Measurements from ENCODE around the gene KIAA1217.

The KIAA1217 gene

GRCh38 chr10:24496906-24497305 lies 288.0 kb downstream of the KIAA1217 start:
- no peak for DNase-seq (ENCODE audit: low read depth, low spot score)

- no peak for DNase-seq (ENCODE audit: low read depth, low spot score)
Observed at GRCh38 chr10:24501056-24501711, 292.2 kb downstream of the KIAA1217 start.

- no peak for DNase-seq (ENCODE audit: low read depth, low spot score)
Observed at GRCh38 chr10:24502006-24502405, 293.1 kb downstream of the KIAA1217 start.

GRCh38 chr10:24502801-24503460 lies 294.0 kb downstream of the KIAA1217 start:
- DNase-seq (ENCODE audit: low read depth, low spot score), result no peak

GRCh38 chr10:24503461-24504320 lies 294.8 kb downstream of the KIAA1217 start:
- no peak for DNase-seq (ENCODE audit: low read depth, low spot score)

GRCh38 chr10:24505759-24506158 lies 296.8 kb downstream of the KIAA1217 start:
- DNase-seq (ENCODE audit: low read depth, low spot score), result no peak

GRCh38 chr10:24513155-24513554 lies 304.2 kb downstream of the KIAA1217 start:
- no peak for DNase-seq (ENCODE audit: low read depth, low spot score)

GRCh38 chr10:24515481-24515880 lies 306.5 kb downstream of the KIAA1217 start:
- no peak for DNase-seq (ENCODE audit: low read depth, low spot score)

GRCh38 chr10:24518411-24518810 lies 309.5 kb downstream of the KIAA1217 start:
- DNase-seq (ENCODE audit: low read depth, low spot score), result no peak

- DNase-seq (ENCODE audit: low read depth, low spot score), result peak; percentile 11
Observed at GRCh38 chr10:24518981-24519597, 310.2 kb downstream of the KIAA1217 start.

- DNase-seq (ENCODE audit: low read depth, low spot score), result no peak
Observed at GRCh38 chr10:24519950-24520349, 311.0 kb downstream of the KIAA1217 start.

- DNase-seq (ENCODE audit: low read depth, low spot score), result no peak
Observed at GRCh38 chr10:24524314-24524713, 315.4 kb downstream of the KIAA1217 start.

- DNase-seq (ENCODE audit: low read depth, low spot score), result no peak
Observed at GRCh38 chr10:24526085-24526649, 317.2 kb downstream of the KIAA1217 start.

GRCh38 chr10:24528946-24529345 lies 320.0 kb downstream of the KIAA1217 start:
- no peak for DNase-seq (ENCODE audit: low read depth, low spot score)

- DNase-seq (ENCODE audit: low read depth, low spot score), result no peak
Observed at GRCh38 chr10:24531439-24531838, 322.5 kb downstream of the KIAA1217 start.

GRCh38 chr10:24533981-24534380 lies 325.0 kb downstream of the KIAA1217 start:
- no peak for DNase-seq (ENCODE audit: low read depth, low spot score)

GRCh38 chr10:24536636-24537035 lies 327.7 kb downstream of the KIAA1217 start:
- no peak for DNase-seq (ENCODE audit: low read depth, low spot score)

GRCh38 chr10:24541239-24541753 lies 332.4 kb downstream of the KIAA1217 start:
- DNase-seq (ENCODE audit: low read depth, low spot score), result no peak

GRCh38 chr10:24542314-24543270 lies 333.7 kb downstream of the KIAA1217 start:
- no peak for DNase-seq (ENCODE audit: low read depth, low spot score)

GRCh38 chr10:24544776-24545175 lies 335.8 kb downstream of the KIAA1217 start:
- no peak for DNase-seq (ENCODE audit: low read depth, low spot score)

All from brain pericyte (primary cell).